HepG2 (cell line): ENCODE results near the gene CCNQ. TPM values are rescaled to one million over a fixed set of nuclear protein-coding genes. Genes with fewer than 3 reads are reported as not detected.

Source experiments
- EHMT2 ChIP-seq: fragments of 200-600 bp; sonication (generic); IDR thresholded peaks from 2 replicates; pipeline ENCODE4 v1.7.0; 2017; ENCODE audit warnings: antibody characterized with exemption, low read depth, low read length, borderline replicate concordance
- FIP1L1 ChIP-seq: fragments of 200-400 bp; formaldehyde crosslinking; IDR thresholded peaks from 2 replicates; pipeline ENCODE4 v1.6.1; 2018; ENCODE audit warnings: low read depth, mild to moderate bottlenecking, low read length, moderate library complexity, borderline replicate concordance; ENCODE audit not compliant: insufficient read depth
- HDAC1 ChIP-seq: sonication (generic); formaldehyde crosslinking; IDR thresholded peaks from 2 replicates; pipeline ENCODE4 v1.5.1; 2020; ENCODE audit warnings: mild to moderate bottlenecking, missing genetic modification reagents
- HES4 ChIP-seq: sonication (generic); formaldehyde crosslinking; IDR thresholded peaks from 2 replicates; pipeline ENCODE4 v1.9.0; 2021; ENCODE audit warnings: mild to moderate bottlenecking, missing genetic modification reagents, borderline replicate concordance
- MYC ChIP-seq: sonication (generic); formaldehyde crosslinking; IDR thresholded peaks from 2 replicates; pipeline ENCODE4 v1.9.0; 2021; ENCODE audit warnings: missing genetic modification reagents, borderline replicate concordance
- NFYB ChIP-seq: sonication (generic); formaldehyde crosslinking; IDR thresholded peaks from 2 replicates; pipeline ENCODE4 v1.4.0; 2020; ENCODE audit warnings: missing genetic modification reagents
- NRL ChIP-seq: sonication (generic); formaldehyde crosslinking; IDR thresholded peaks from 2 replicates; pipeline ENCODE4 v1.5.0; 2020; ENCODE audit warnings: missing genetic modification reagents, mild to moderate bottlenecking, moderate library complexity, borderline replicate concordance
- ZNF326 ChIP-seq: sonication (generic); formaldehyde crosslinking; IDR thresholded peaks from 2 replicates; pipeline ENCODE4 v1.4.0; 2020; ENCODE audit warnings: missing genetic modification reagents, borderline replicate concordance
- ZNF335 ChIP-seq: sonication (generic); formaldehyde crosslinking; IDR thresholded peaks from 2 replicates; pipeline ENCODE4 v1.4.0; 2020; ENCODE audit warnings: missing genetic modification reagents
- ZNF451 ChIP-seq: sonication (generic); formaldehyde crosslinking; IDR thresholded peaks from 2 replicates; pipeline ENCODE4 v1.5.0; 2020; ENCODE audit warnings: mild to moderate bottlenecking, missing genetic modification reagents
- ZNF530 ChIP-seq: sonication (generic); formaldehyde crosslinking; IDR thresholded peaks from 2 replicates; pipeline ENCODE4 v1.5.0; 2020; ENCODE audit warnings: low read depth, mild to moderate bottlenecking, missing genetic modification reagents
- ZNF670 ChIP-seq: sonication (generic); formaldehyde crosslinking; IDR thresholded peaks from 2 replicates; pipeline ENCODE4 v1.8.0; 2022; ENCODE audit warnings: mild to moderate bottlenecking, missing genetic modification reagents, borderline replicate concordance
- ZNF713 ChIP-seq: sonication (generic); formaldehyde crosslinking; IDR thresholded peaks from 2 replicates; pipeline ENCODE4 v1.4.0; 2020; ENCODE audit warnings: mild to moderate bottlenecking, missing genetic modification reagents
- ZNF75D ChIP-seq: sonication (generic); formaldehyde crosslinking; IDR thresholded peaks from 2 replicates; pipeline ENCODE4 v1.8.1; 2023; ENCODE audit warnings: missing genetic modification reagents, mild to moderate bottlenecking, borderline replicate concordance
- ZNF850 ChIP-seq: sonication (generic); formaldehyde crosslinking; conservative IDR thresholded peaks from 2 replicates; pipeline ENCODE4 v1.9.0; 2021; ENCODE audit warnings: mild to moderate bottlenecking, missing genetic modification reagents
- ZSCAN29 ChIP-seq: sonication (generic); formaldehyde crosslinking; conservative IDR thresholded peaks from 2 replicates; pipeline ENCODE4 v1.4.0; 2020; ENCODE audit warnings: mild to moderate bottlenecking, missing genetic modification reagents
- polyA plus RNA-seq, 8 experiments: library from polyadenylated mRNA; depleted of rRNA in 3 of 8; stranded (reverse) in 7 of 8; unstranded in 1 of 8; fragments of >200 nt; fragmentation: Illumina TruSeq in 4 of 8; extraction: Trizol in 4 of 8; gene quantifications; 2 replicates each; pipeline versions ENCODE4 v1.2.1 to v1.2.3, GENCODE V29; 2011 to 2016; ENCODE audit warnings: low read depth in 4 of 8, missing spikeins in 1 of 8, mixed read lengths in 1 of 8; ENCODE audit not compliant: insufficient read depth in 1 of 8
- total RNA-seq, 5 experiments: library from RNA; depleted of rRNA; stranded (reverse); fragments of >200 nt; fragmentation: Illumina TruSeq; extraction: Trizol; gene quantifications; 2 replicates each; pipeline ENCODE4 v1.2.3, GENCODE V29; 2016; ENCODE audit warnings: low read depth in 1 of 5
- TF ChIP-seq, protein P1 (sequence below): IDR thresholded peaks from 2 replicates; pipeline ENCODE4 v1.6.1; 2012; ENCODE audit warnings: low read length, improper control_type of control experiment
- TF ChIP-seq, protein P2 (sequence below): sonication (generic); formaldehyde crosslinking; IDR thresholded peaks from 2 replicates; pipeline ENCODE4 v1.4.0; 2020; ENCODE audit warnings: missing genetic modification reagents
- TF ChIP-seq, protein P3 (sequence below): IDR thresholded peaks from 2 replicates; pipeline ENCODE4 v1.6.1; 2012; ENCODE audit warnings: low read depth, low read length, improper control_type of control experiment
- TF ChIP-seq, protein P4 (sequence below): sonication (generic); formaldehyde crosslinking; IDR thresholded peaks from 2 replicates; pipeline ENCODE4 v1.8.1; 2023; ENCODE audit warnings: missing genetic modification reagents, mild to moderate bottlenecking, borderline replicate concordance
- TF ChIP-seq, protein P5 (sequence below): sonication (generic); formaldehyde crosslinking; IDR thresholded peaks from 2 replicates; pipeline ENCODE4 v1.5.0; 2020; ENCODE audit warnings: missing genetic modification reagents

CCNQ gene
- total and polyA plus RNA-seq, 2 of the 13 experiments (the other 11 are each of a cell fraction or from before 2014, with no cell fraction given), result 15.0 to 25.5 TPM

DNA sequence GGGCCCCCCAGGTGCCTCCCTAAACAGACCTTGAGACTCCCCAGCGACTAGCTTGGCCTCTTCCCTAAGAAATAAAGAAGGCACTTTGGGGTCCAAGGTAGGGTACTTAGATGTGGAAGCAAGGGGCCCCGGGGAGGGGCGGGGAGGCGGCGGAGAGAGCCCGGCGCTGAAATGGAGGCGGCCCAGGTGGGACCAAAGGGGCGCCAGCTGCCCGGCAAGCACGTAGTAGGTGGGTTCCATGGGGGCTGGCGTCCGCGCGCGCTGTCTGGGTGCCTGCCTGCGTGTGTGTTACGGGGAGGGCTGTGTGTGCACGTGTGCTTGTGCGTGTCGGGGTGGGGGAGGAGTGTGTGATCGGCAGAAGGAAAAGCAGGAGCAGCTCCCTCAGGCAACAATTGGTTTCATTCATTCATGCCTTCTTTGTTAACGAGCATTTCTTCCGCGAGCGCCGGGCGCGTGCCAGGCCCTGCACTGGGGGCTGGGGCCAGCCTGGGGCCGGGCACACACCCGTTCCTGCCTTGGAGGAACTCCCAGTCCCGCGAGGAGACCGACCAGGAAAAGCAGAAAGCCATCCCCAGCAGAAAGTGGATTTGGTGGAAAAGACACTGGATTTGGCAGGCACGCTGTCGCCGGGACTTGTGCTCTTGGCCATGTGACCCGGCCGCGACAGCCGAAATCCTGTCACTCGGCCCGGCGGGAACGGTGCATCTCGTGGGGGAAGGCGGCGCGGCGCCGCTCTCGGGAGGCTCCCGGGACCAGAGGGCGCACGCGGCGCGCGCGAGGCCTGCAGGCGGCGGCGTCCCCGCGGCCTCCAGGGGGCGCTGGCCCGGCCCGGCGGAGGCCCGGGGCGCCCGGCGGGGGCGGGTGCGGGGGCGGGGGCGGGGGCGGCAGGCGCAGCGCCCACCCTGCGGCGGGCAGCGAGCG lies 44.8 kb upstream of the CCNQ start (continued):
- TF ChIP-seq, protein P1, sequence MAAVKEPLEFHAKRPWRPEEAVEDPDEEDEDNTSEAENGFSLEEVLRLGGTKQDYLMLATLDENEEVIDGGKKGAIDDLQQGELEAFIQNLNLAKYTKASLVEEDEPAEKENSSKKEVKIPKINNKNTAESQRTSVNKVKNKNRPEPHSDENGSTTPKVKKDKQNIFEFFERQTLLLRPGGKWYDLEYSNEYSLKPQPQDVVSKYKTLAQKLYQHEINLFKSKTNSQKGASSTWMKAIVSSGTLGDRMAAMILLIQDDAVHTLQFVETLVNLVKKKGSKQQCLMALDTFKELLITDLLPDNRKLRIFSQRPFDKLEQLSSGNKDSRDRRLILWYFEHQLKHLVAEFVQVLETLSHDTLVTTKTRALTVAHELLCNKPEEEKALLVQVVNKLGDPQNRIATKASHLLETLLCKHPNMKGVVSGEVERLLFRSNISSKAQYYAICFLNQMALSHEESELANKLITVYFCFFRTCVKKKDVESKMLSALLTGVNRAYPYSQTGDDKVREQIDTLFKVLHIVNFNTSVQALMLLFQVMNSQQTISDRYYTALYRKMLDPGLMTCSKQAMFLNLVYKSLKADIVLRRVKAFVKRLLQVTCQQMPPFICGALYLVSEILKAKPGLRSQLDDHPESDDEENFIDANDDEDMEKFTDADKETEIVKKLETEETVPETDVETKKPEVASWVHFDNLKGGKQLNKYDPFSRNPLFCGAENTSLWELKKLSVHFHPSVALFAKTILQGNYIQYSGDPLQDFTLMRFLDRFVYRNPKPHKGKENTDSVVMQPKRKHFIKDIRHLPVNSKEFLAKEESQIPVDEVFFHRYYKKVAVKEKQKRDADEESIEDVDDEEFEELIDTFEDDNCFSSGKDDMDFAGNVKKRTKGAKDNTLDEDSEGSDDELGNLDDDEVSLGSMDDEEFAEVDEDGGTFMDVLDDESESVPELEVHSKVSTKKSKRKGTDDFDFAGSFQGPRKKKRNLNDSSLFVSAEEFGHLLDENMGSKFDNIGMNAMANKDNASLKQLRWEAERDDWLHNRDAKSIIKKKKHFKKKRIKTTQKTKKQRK, result no peak
- TF ChIP-seq FIP1L1, result no peak
- TF ChIP-seq ZNF530 (CRISPR knock-in tag), result no peak
- TF ChIP-seq ZNF713 (CRISPR knock-in tag), result no peak
- no peak for TF ChIP-seq NRL
- TF ChIP-seq ZNF850 (CRISPR knock-in tag), result no peak
- TF ChIP-seq HES4 (CRISPR knock-in tag), result 0 out of 2 replicates have a peak, but pooled peaks have one; percentile 21
- no peak for TF ChIP-seq ZSCAN29 (CRISPR knock-in tag)
- TF ChIP-seq, protein P2, sequence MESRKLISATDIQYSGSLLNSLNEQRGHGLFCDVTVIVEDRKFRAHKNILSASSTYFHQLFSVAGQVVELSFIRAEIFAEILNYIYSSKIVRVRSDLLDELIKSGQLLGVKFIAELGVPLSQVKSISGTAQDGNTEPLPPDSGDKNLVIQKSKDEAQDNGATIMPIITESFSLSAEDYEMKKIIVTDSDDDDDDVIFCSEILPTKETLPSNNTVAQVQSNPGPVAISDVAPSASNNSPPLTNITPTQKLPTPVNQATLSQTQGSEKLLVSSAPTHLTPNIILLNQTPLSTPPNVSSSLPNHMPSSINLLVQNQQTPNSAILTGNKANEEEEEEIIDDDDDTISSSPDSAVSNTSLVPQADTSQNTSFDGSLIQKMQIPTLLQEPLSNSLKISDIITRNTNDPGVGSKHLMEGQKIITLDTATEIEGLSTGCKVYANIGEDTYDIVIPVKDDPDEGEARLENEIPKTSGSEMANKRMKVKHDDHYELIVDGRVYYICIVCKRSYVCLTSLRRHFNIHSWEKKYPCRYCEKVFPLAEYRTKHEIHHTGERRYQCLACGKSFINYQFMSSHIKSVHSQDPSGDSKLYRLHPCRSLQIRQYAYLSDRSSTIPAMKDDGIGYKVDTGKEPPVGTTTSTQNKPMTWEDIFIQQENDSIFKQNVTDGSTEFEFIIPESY, result no peak
- TF ChIP-seq ZNF335 (CRISPR knock-in tag), result no peak
- TF ChIP-seq ZNF451 (CRISPR knock-in tag), result no peak
- no peak for TF ChIP-seq EHMT2
- TF ChIP-seq MYC, result peak; percentile 27; the same call in 1 of the 2 replicates
- TF ChIP-seq, protein P3, sequence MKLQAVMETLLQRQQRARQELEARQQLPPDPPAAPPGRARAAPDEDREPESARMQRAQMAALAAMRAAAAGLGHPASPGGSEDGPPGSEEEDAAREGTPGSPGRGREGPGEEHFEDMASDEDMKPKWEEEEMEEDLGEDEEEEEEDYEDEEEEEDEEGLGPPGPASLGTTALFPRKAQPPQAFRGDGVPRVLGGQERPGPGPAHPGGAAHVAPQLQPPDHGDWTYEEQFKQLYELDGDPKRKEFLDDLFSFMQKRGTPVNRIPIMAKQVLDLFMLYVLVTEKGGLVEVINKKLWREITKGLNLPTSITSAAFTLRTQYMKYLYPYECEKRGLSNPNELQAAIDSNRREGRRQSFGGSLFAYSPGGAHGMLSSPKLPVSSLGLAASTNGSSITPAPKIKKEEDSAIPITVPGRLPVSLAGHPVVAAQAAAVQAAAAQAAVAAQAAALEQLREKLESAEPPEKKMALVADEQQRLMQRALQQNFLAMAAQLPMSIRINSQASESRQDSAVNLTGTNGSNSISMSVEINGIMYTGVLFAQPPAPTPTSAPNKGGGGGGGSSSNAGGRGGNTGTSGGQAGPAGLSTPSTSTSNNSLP, result no peak
- TF ChIP-seq HDAC1 (CRISPR knock-in tag), result 0 out of 2 replicates have a peak, but pooled peaks have one; percentile 27
- TF ChIP-seq ZNF670 (CRISPR knock-in tag), result no peak
- TF ChIP-seq NFYB (CRISPR knock-in tag), result no peak
- TF ChIP-seq, protein P4, sequence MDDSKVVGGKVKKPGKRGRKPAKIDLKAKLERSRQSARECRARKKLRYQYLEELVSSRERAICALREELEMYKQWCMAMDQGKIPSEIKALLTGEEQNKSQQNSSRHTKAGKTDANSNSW (CRISPR knock-in tag), result no peak
- TF ChIP-seq, protein P5, sequence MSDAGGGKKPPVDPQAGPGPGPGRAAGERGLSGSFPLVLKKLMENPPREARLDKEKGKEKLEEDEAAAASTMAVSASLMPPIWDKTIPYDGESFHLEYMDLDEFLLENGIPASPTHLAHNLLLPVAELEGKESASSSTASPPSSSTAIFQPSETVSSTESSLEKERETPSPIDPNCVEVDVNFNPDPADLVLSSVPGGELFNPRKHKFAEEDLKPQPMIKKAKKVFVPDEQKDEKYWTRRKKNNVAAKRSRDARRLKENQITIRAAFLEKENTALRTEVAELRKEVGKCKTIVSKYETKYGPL, result no peak
- no peak for TF ChIP-seq ZNF326 (CRISPR knock-in tag)
- TF ChIP-seq ZNF75D, result no peak
